CD4-positive, alpha-beta memory T cell (primary cell): ENCODE measurements around the gene ODC1. TPM values are rescaled to one million over a fixed set of nuclear protein-coding genes. Genes with fewer than 3 reads are reported as not detected.
"Not testable (repeated sequence)": the region's sequence is repeated elsewhere in the genome, so short reads cannot be mapped to it uniquely, and the experiment has no call there.

ENCODE experiments used
- CTCF ChIA-PET: fragments of 350-600 bp; sonication (Branson Sonifier 250); formaldehyde crosslinking; loops from one replicate; lab custom pipeline; 2021; ENCODE audit warnings: inconsistent platforms; ENCODE audit not compliant: partially characterized antibody; lab: Charles Lee
- POLR2A ChIA-PET: fragments of 350-600 bp; sonication (Branson Sonifier 250); formaldehyde crosslinking; loops from one replicate; lab custom pipeline; 2021; ENCODE audit not compliant: partially characterized antibody; lab: Charles Lee
- DNase-seq, 5 donors: peaks; one replicate each; pipeline versions ENCODE4 v3.0.0 to v3.0.0-alpha.2; 2020 to 2022; ENCODE audit warnings: mixed read lengths in 1 of 5
- H3K27ac ChIP-seq: one replicate; pipeline ENCODE4 v1.7.0; 2013; ENCODE audit warnings: low read depth, low read length
- H3K27me3 ChIP-seq: 2 replicates; pipeline ENCODE4 v1.7.0; 2013; ENCODE audit warnings: mild to moderate bottlenecking, low read length, moderate library complexity; ENCODE audit not compliant: insufficient read depth
- H3K36me3 ChIP-seq: 2 replicates; pipeline ENCODE4 v1.7.0; 2013; ENCODE audit warnings: mild to moderate bottlenecking, low read length, moderate library complexity; ENCODE audit not compliant: insufficient read depth
- H3K4me1 ChIP-seq: 2 replicates; pipeline ENCODE4 v1.7.0; 2013; ENCODE audit warnings: mild to moderate bottlenecking, low read length, moderate library complexity; ENCODE audit not compliant: insufficient read depth
- H3K4me3 ChIP-seq, 2 donors: one replicate each; pipeline ENCODE4 v1.7.0; 2013; ENCODE audit warnings: low read length in 2 of 2, mild to moderate bottlenecking in 1 of 2
- H3K9me3 ChIP-seq, 2 donors: one replicate each; pipeline ENCODE4 v1.7.0; 2013; ENCODE audit warnings: low read length in 2 of 2, control low read depth in 1 of 2; ENCODE audit not compliant: control insufficient read depth in 1 of 2
- H3K27ac Mint-ChIP-seq, 7 donors: one replicate each; pipeline ENCODE4 v1.8.0; 2020 to 2021; ENCODE audit warnings: mixed read lengths in 7 of 7, mild to moderate bottlenecking in 6 of 7, inconsistent platforms in 3 of 7, moderate library complexity in 3 of 7
- H3K27me3 Mint-ChIP-seq, 2 donors: one replicate each; pipeline ENCODE4 v1.8.0; 2020 to 2021; ENCODE audit warnings: mixed read lengths in 2 of 2
- H3K36me3 Mint-ChIP-seq, 2 donors: one replicate each; pipeline ENCODE4 v1.8.0; 2020 to 2021; ENCODE audit warnings: mixed read lengths in 2 of 2, inconsistent platforms in 1 of 2, mild to moderate bottlenecking in 1 of 2
- H3K4me1 Mint-ChIP-seq, 4 donors: one replicate each; pipeline ENCODE4 v1.8.0; 2020 to 2021; ENCODE audit warnings: mixed read lengths in 4 of 4, mild to moderate bottlenecking in 1 of 4
- H3K4me3 Mint-ChIP-seq, 8 donors: one replicate each; pipeline ENCODE4 v1.8.0; 2020 to 2021; ENCODE audit warnings: mixed read lengths in 8 of 8, mild to moderate bottlenecking in 7 of 8, moderate library complexity in 6 of 8, inconsistent platforms in 3 of 8
- H3K9me3 Mint-ChIP-seq, 8 donors: one replicate each; pipeline ENCODE4 v1.8.0; 2020 to 2021; ENCODE audit warnings: mixed read lengths in 8 of 8, mild to moderate bottlenecking in 5 of 8, inconsistent platforms in 3 of 8, moderate library complexity in 1 of 8
- intact Hi-C: fragments of 100-400 bp; cut with micrococcal nuclease; formaldehyde crosslinking; loops from one replicate; pipeline ENCODE4 v1.15.1; 2023
- polyA plus RNA-seq, 2 donors: library from polyadenylated mRNA; unstranded; fragments of 300-500 nt; fragmentation: Illumina TruSeq; gene quantifications; one replicate each; pipeline ENCODE4 v1.2.3, GENCODE V29; 2021
- total RNA-seq, 2 experiments: library from RNA; stranded (reverse); gene quantifications; one replicate each; pipeline ENCODE4 v1.2.3, GENCODE V29; 2021

The ODC1 gene
- total and polyA plus RNA-seq, 4 experiments from 2014 or later: 32.5 to 63.5 (median 44.8) TPM

- intact Hi-C loops: loop anchor here (1.0 kb wide), 1 partner anchor 45 kb away; the partner anchor contains the start of gene ODC1
- no peak for DNase-seq
- H3K36me3 ChIP-seq: no peaks in the 10 kb centered on the region
- peaks cover 14 to 36% (median 20%) of the 10 kb centered on the region in 4 donors for H3K4me1 Mint-ChIP-seq
- H3K4me3 Mint-ChIP-seq: peak overlapping the region in 6 of 8 donors; percentile 46 to 82 (median 57)
- peaks cover 5% of the 10 kb centered on the region in 2 donors for H3K27me3 Mint-ChIP-seq
- ChIA-PET CTCF (interaction anchor here (1.2 to 2.5 kb wide), 3 partner anchors 11 to 58 kb away, joined by 3 to 9 read pairs (median 4); partner anchors contain the start of gene ODC1), POLR2A (interaction anchor here (1.2 to 3.6 kb wide), 4 partner anchors 42 to 862 kb away, joined by 3 to 50 read pairs (median 4); partner anchors contain the start of genes ODC1 and YWHAQ)
- H3K27me3 ChIP-seq: no peaks in the 10 kb centered on the region
- no peak overlapping the region for H3K4me3 ChIP-seq
- peak overlapping the region; percentile 52 for H3K27ac ChIP-seq
- no peaks in the 10 kb centered on the region for H3K9me3 ChIP-seq
- H3K9me3 Mint-ChIP-seq: peaks cover 0 to 6% (median 3%) of the 10 kb centered on the region in 8 donors
- H3K36me3 Mint-ChIP-seq: no peaks in the 10 kb centered on the region
- peak overlapping the region; percentile 86 to 96 (median 92) for H3K27ac Mint-ChIP-seq
- peaks cover 29% of the 10 kb centered on the region for H3K4me1 ChIP-seq
These were observed 45.0 kb upstream of the ODC1 start for GRCh38 chr2:10493075-10493633.

DNA sequence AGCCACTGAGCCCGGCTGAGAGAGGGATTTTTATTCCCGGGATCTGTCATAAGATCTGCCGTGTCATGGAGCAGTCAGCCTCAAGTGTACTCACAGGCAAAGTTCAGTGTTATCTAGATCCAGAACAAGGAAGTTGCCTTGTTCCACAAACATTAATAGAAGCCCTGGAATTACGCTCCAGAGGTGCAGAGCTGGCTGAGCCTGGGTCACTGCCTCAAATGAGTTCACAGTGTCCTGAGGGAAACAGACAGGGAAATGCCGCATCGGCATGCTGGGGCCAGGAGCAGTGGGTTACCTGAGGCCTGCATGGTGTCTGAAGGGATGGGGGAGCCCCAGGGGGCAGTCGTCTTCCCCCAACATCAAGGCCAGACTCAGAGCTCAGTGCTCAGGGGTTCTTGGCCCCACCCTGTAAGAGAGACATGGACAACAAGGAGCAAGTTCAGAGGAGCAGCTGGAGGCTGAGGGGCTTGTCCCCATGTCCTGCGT is 42.7 kb upstream of the ODC1 start:
- POLR2A ChIA-PET: no interaction called here
- no peaks in the 10 kb centered on the region for H3K9me3 ChIP-seq
- no peaks in the 10 kb centered on the region for H3K36me3 ChIP-seq
- H3K27me3 Mint-ChIP-seq: peaks cover 0 to 3% of the 10 kb centered on the region in 2 donors
- intact Hi-C loops: no loop called here
- CTCF ChIA-PET: no interaction called here
- H3K27me3 ChIP-seq: no peaks in the 10 kb centered on the region
- H3K4me1 ChIP-seq: peaks cover 26% of the 10 kb centered on the region
- H3K36me3 Mint-ChIP-seq: no peaks in the 10 kb centered on the region
- peaks cover 0 to 6% (median 3%) of the 10 kb centered on the region in 8 donors for H3K9me3 Mint-ChIP-seq
- peaks cover 12 to 22% (median 17%) of the 10 kb centered on the region in 4 donors for H3K4me1 Mint-ChIP-seq
- H3K4me3 Mint-ChIP-seq: no peak overlapping the region
- peak overlapping the region in 4 of 7 donors; percentile 10 to 57 (median 31) for H3K27ac Mint-ChIP-seq
- H3K27ac ChIP-seq: no peak overlapping the region
- DNase-seq: no peak
- no peak overlapping the region for H3K4me3 ChIP-seq

DNA sequence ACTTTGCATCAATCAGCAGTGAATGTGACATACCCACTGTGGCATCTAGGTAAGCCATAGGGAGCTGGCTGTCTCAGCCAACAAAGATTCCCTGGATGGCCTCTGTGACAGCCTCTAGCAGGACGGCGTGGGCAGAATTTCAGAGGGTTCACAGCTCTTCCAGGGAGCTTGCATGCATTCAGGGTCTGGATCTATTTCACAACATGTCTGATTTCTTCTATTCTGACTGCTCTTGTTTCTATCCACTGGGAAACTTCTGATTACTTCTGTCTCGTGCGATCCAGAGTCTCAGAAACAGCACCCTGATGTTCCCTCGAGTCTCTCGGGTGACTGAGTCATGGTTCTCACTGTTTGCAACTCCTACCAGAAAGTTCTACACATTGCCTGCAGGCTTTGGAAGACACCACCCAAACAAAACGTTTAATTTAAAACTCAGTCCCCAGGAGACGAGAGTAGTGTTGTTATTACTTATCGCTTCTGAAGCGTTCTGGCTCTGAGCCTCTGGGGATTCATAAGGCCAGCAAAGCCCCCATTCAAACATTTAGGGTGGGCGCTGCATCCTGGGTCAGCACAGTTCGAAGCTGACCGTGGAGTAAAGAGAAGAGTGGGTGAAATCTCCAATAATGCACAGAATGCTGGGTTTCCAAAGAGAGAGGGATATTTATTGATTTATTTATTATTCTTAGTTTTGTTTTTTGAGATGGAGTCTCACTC is 41.9 kb upstream of the ODC1 start:
- Histone ChIP-seq H3K4me3 (no peak overlapping the region), H3K27ac (no peak overlapping the region), H3K27me3 (no peaks in the 10 kb centered on the region), H3K4me1 (peaks cover 20% of the 10 kb centered on the region), H3K9me3 (no peaks in the 10 kb centered on the region), H3K36me3 (no peaks in the 10 kb centered on the region)
- POLR2A ChIA-PET: no interaction called here
- Mint-ChIP-seq H3K36me3 (no peaks in the 10 kb centered on the region), H3K27ac (peak overlapping the region in 3 of 7 donors; percentile 16 to 77 (median 60)), H3K27me3 (peaks cover 0 to 5% of the 10 kb centered on the region in 2 donors), H3K4me3 (no peak overlapping the region), H3K4me1 (peaks cover 9 to 17% (median 14%) of the 10 kb centered on the region in 4 donors), H3K9me3 (peaks cover 0 to 6% (median 3%) of the 10 kb centered on the region in 8 donors)
- no peak for DNase-seq
- CTCF ChIA-PET: no interaction called here
- intact Hi-C loops: no loop called here

DNA sequence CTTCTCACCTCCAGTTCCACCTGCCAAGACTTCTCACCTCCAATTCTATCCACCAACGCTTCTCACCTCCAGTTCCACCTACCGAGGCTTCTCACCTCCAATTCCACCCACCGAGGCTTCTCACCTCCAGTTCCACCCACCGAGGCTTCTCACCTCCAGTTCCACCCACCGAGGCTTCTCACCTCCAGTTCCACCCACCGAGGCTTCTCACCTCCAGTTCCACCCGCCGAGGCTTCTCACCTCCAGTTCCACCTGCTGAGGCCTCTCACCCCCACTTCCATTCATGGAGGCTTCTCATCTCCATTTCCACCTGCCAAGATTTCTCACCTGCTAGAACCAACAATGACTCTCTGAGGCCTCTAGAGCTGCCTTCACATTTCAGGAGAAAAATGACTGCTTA is 40.0 kb upstream of the ODC1 start:
- H3K36me3 Mint-ChIP-seq, intact Hi-C loops, H3K27ac ChIP-seq, H3K4me1 ChIP-seq, DNase-seq, H3K27me3 ChIP-seq, H3K36me3 ChIP-seq, H3K4me1 Mint-ChIP-seq, H3K27me3 Mint-ChIP-seq, H3K4me3 Mint-ChIP-seq, H3K9me3 ChIP-seq, CTCF ChIA-PET, H3K4me3 ChIP-seq, POLR2A ChIA-PET, H3K9me3 Mint-ChIP-seq: not testable (repeated sequence)
- H3K27ac Mint-ChIP-seq: peak overlapping the region in 3 of 7 donors; percentile 14 to 76 (median 72)

GRCh38 chr2:10487741-10488104 is 39.6 kb upstream of the ODC1 start:
- H3K27me3 ChIP-seq, H3K4me1 ChIP-seq, POLR2A ChIA-PET, H3K4me1 Mint-ChIP-seq, DNase-seq, CTCF ChIA-PET, H3K27me3 Mint-ChIP-seq, H3K27ac ChIP-seq, H3K9me3 Mint-ChIP-seq, intact Hi-C loops, H3K4me3 Mint-ChIP-seq, H3K4me3 ChIP-seq, H3K36me3 Mint-ChIP-seq, H3K36me3 ChIP-seq, H3K9me3 ChIP-seq: not testable (repeated sequence)
- H3K27ac Mint-ChIP-seq: peak overlapping the region in 2 of 7 donors; percentile 66 to 74

GRCh38 chr2:10487081-10487740 is 39.1 kb upstream of the ODC1 start:
- no peaks in the 10 kb centered on the region for H3K9me3 ChIP-seq
- Mint-ChIP-seq H3K4me3 (no peak overlapping the region), H3K4me1 (peaks cover 0 to 1% (median under 1%) of the 10 kb centered on the region in 4 donors), H3K9me3 (peaks cover 0 to 6% (median 3%) of the 10 kb centered on the region in 8 donors), H3K27me3 (peaks cover 0 to 7% of the 10 kb centered on the region in 2 donors), H3K27ac (peak overlapping the region in 1 of 7 donors; percentile 66), H3K36me3 (no peaks in the 10 kb centered on the region)
- no peak overlapping the region for H3K27ac ChIP-seq
- H3K4me1 ChIP-seq: no peaks in the 10 kb centered on the region
- DNase-seq: no peak
- CTCF ChIA-PET: no interaction called here
- intact Hi-C loops: no loop called here
- no peaks in the 10 kb centered on the region for H3K36me3 ChIP-seq
- POLR2A ChIA-PET: no interaction called here
- no peaks in the 10 kb centered on the region for H3K27me3 ChIP-seq
- H3K4me3 ChIP-seq: no peak overlapping the region

- Histone ChIP-seq H3K4me1 (no peaks in the 10 kb centered on the region), H3K36me3 (no peaks in the 10 kb centered on the region), H3K4me3 (no peak overlapping the region), H3K27ac (no peak overlapping the region), H3K27me3 (no peaks in the 10 kb centered on the region), H3K9me3 (no peaks in the 10 kb centered on the region)
- Mint-ChIP-seq H3K9me3 (peaks cover 0 to 6% (median 3%) of the 10 kb centered on the region in 8 donors), H3K4me1 (peaks cover 0 to 1% (median under 1%) of the 10 kb centered on the region in 4 donors), H3K4me3 (no peak overlapping the region), H3K27ac (no peak overlapping the region), H3K36me3 (no peaks in the 10 kb centered on the region), H3K27me3 (peaks cover 0 to 7% of the 10 kb centered on the region in 2 donors)
- intact Hi-C loops: no loop called here
- POLR2A ChIA-PET: no interaction called here
- DNase-seq: no peak
- CTCF ChIA-PET: no interaction called here
These were observed 38.5 kb upstream of the ODC1 start for GRCh38 chr2:10486601-10487079.
